Left ventricle myocardium inferior (tissue), 1 donor: ENCODE measurements around the gene RBM48. TPM values are rescaled to one million over a fixed set of nuclear protein-coding genes. Genes with fewer than 3 reads are reported as not detected.

Experiments used
- DNase-seq: peaks from one replicate; pipeline ENCODE4 v3.0.0-alpha.2; 2020
- H3K27ac ChIP-seq: fragments of 200-600 bp; replicated peaks from 2 replicates; pipeline ENCODE4 v1.8.0; 2021
- H3K27me3 ChIP-seq: fragments of 200-600 bp; 2 replicates; pipeline ENCODE4 v1.8.0; 2021; ENCODE audit warnings: low read depth
- H3K36me3 ChIP-seq: fragments of 200-600 bp; 2 replicates; pipeline ENCODE4 v1.8.0; 2021
- H3K4me1 ChIP-seq: fragments of 200-600 bp; 2 replicates; pipeline ENCODE4 v1.8.0; 2021
- H3K4me3 ChIP-seq: fragments of 200-600 bp; 2 replicates; pipeline ENCODE4 v1.8.0; 2021; ENCODE audit warnings: mild to moderate bottlenecking, moderate library complexity
- H3K9me3 ChIP-seq: fragments of 200-600 bp; replicated peaks from 2 replicates; pipeline ENCODE4 v1.8.0; 2021
- CTCF ChIP-seq: fragments of 200-600 bp; IDR thresholded peaks from 2 replicates; pipeline ENCODE4 v1.8.0; 2021; ENCODE audit warnings: antibody characterized with exemption, mild to moderate bottlenecking, borderline replicate concordance
- intact Hi-C: fragments of 100-400 bp; cut with micrococcal nuclease; formaldehyde crosslinking; loops from one replicate; pipeline ENCODE4 v1.11.0; 2022
- total RNA-seq: library from RNA; stranded (reverse); fragmentation: NEBNext Ultra II Directional; extraction: Animal tissue kit (Norgen Biotek cat#: 25700); gene quantifications from one replicate; pipeline ENCODE4 v1.2.1, GENCODE V29; 2021
- donor health status: DM: no; HTN: yes; CAD: no; lungs with severe emphysema.

RBM48 gene
- total RNA-seq, 1 donor from 2014 or later = 14.1 TPM

GRCh38 chr7:92508946-92509345, 19.6 kb upstream of the RBM48 start:
- intact Hi-C loops = no loop called here
- no peaks in the 10 kb centered on the region for H3K27me3 ChIP-seq
- TF ChIP-seq CTCF = no peak
- DNase-seq = no peak
- H3K27ac ChIP-seq = no peak overlapping the region
- peaks cover 87% of the 10 kb centered on the region for H3K36me3 ChIP-seq
- H3K4me1 ChIP-seq = peaks cover 5% of the 10 kb centered on the region
- H3K9me3 ChIP-seq = no peaks in the 10 kb centered on the region
- no peak overlapping the region for H3K4me3 ChIP-seq

GRCh38 chr7:92513167-92513902, 15.3 kb upstream of the RBM48 start:
- intact Hi-C loops = no loop called here
- TF ChIP-seq CTCF = no peak
- Histone ChIP-seq H3K27me3 (no peaks in the 10 kb centered on the region), H3K9me3 (no peaks in the 10 kb centered on the region), H3K4me3 (no peak overlapping the region), H3K36me3 (peaks cover 78% of the 10 kb centered on the region), H3K4me1 (no peaks in the 10 kb centered on the region), H3K27ac (no peak overlapping the region)
- no peak for DNase-seq

- intact Hi-C loops = no loop called here
- no peak for TF ChIP-seq CTCF
- no peak for DNase-seq
- Histone ChIP-seq H3K4me1 (no peaks in the 10 kb centered on the region), H3K27me3 (no peaks in the 10 kb centered on the region), H3K27ac (no peak overlapping the region), H3K4me3 (no peak overlapping the region), H3K36me3 (peaks cover 59% of the 10 kb centered on the region), H3K9me3 (no peaks in the 10 kb centered on the region)
These were observed 11.0 kb upstream of the RBM48 start for GRCh38 chr7:92517631-92518030.

GRCh38 chr7:92520024-92520423, 8.6 kb upstream of the RBM48 start:
- Histone ChIP-seq H3K36me3 (peaks cover 42% of the 10 kb centered on the region), H3K4me1 (peaks cover 1% of the 10 kb centered on the region), H3K9me3 (no peaks in the 10 kb centered on the region), H3K4me3 (no peak overlapping the region), H3K27ac (no peak overlapping the region), H3K27me3 (no peaks in the 10 kb centered on the region)
- no peak for DNase-seq
- intact Hi-C loops = no loop called here
- no peak for TF ChIP-seq CTCF

GRCh38 chr7:92523110-92523509, 5.5 kb upstream of the RBM48 start:
- intact Hi-C loops = no loop called here
- peaks cover 30% of the 10 kb centered on the region for H3K4me1 ChIP-seq
- TF ChIP-seq CTCF = no peak
- H3K36me3 ChIP-seq = peaks cover 20% of the 10 kb centered on the region
- DNase-seq = no peak
- H3K27ac ChIP-seq = no peak overlapping the region
- H3K4me3 ChIP-seq = no peak overlapping the region
- H3K27me3 ChIP-seq = no peaks in the 10 kb centered on the region
- no peaks in the 10 kb centered on the region for H3K9me3 ChIP-seq
